GM21619 (cell line): ENCODE results near the gene EIF4H.
"Not testable (repeated sequence)": the region's sequence is repeated elsewhere in the genome, so short reads cannot be mapped to it uniquely, and the experiment has no call there.

Experiments
- ATAC-seq: cut with Tn5 transposase; IDR thresholded peaks from one replicate; pipeline ENCODE4 v1.9.1; 2021; ENCODE audit not compliant: unreplicated experiment

Gene EIF4H

DNA sequence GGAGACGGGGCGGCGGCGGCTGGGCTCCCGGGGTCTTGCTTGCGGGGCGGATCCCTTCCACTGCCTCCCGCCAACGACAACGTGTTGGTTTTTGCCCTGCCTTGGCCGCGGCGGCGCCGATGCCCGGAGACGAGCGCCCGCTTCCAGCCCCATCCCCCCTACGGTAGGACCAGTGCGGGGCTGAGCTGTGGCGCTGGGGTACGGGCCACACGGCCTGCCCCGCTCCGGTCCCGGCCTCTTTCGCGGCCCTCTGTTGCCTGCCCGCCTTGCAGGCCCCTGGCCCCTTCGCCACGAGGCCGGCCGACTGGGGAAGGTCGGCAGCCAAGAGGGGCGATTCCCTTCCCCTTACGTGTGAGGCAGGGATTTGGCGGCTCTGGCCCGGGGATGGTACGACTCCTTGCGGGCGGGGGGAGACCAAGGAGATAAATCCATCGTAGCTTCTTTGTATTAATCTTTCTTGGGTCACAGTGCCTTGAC lies 488 bp downstream of the EIF4H start:
- peak; percentile 15 for ATAC-seq

DNA sequence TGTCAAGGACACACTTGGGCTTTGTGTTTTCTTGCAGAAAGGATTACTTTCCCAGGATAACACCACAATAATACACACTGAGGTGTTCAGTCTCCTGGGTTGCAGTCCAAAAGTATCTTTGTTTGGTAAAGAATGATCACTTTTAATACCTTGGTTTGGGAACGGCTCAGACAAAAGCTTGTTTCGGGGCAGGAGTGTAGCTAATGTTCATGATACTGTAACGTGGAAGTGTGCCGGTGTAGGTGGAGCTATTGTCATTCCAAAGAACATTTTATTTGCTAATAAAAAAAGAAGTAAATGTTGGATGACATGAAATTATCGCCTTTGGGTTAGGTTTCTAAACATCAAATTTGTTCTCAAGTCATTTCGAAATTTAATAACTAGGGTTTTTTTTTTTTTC lies 1.2 kb downstream of the EIF4H start:
- no peak for ATAC-seq

DNA sequence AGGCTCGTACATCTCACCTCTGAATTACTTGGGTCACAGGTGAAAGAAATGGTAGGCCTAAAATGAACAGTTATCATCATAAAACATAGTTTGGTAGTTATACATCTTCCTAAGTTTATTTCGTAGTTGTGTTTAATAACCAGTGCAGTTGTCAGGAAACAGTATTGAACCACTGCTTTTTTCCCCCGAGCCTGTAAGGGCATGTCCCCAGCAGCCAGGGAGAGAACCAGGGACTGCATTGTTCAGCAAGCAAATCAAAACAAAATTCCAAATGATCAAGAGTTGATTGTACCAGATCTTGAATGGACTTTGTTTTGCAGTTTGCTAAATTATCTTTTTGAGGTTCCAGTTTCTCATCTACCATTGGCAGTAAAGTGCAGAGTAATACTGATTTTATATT lies 2.4 kb downstream of the EIF4H start:
- ATAC-seq: no peak

DNA sequence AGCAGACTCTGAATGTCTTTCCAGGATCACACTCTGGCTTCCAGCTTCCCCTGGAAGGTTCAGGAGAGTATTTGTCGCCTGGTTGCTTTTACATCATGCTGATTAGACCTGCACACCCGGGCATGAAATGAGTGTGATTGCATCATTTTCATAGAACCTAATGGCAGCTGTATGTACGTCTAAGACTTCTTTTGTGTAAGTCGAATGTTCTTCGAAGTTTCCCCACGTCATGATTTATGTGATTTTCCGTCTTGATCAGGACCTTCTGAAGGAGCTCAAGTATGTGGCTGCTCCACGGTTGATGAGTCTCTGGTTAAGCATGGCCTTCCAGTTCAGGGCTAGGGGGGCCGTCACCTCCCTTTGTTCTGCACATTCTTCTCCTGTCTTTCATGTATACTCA lies 4.5 kb downstream of the EIF4H start:
- ATAC-seq: no peak

DNA sequence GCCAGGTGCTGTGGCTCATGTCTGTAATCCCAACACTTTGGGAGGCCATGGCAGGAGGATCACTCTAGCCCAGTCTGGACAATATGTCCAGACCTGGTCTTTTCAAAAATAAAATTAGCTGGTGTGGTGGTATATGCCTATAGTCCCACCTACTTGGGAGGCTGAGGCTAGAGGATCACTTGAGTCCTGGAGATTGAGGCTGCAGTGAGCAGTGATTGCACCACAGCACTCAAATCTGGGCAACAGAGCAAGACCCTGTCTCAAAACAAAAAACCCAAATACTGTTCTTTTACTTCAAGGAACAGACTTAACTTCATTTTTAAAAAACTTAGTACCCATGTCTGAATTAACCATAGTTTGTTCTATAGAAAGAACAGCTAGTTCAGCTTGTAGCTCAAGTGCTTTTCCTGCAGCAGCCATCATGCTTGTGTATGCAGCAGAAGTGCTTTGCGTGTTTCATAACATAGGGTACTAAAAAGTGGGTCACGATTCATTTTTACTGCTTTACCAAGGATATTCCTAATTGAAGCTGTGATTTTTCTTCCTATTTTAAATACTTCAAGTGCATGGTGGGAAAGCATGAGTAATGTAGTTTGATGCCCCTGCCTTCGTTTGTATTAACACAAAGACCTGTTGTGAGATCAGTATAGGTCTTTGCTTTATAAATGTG lies 5.9 kb downstream of the EIF4H start:
- ATAC-seq: no peak

DNA sequence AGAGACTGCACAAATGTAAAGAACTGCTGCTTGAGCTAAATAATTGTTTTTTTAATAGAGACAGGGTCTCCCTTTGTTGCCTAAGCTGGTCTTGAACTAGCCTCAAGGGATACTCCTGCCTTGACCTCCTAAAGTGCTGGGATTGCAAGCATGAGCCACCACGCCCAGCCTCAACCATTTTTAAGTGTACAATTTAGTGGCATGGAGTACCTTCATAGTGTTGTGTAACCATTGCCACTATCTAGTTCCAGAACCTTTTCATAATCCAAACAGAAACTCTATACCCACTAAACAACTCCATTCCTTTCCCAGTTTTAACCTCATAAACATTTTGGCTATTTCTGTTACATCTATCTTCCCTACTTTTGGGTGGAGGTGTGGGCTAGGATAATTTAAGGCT lies 6.7 kb downstream of the EIF4H start:
- ATAC-seq: no peak

DNA sequence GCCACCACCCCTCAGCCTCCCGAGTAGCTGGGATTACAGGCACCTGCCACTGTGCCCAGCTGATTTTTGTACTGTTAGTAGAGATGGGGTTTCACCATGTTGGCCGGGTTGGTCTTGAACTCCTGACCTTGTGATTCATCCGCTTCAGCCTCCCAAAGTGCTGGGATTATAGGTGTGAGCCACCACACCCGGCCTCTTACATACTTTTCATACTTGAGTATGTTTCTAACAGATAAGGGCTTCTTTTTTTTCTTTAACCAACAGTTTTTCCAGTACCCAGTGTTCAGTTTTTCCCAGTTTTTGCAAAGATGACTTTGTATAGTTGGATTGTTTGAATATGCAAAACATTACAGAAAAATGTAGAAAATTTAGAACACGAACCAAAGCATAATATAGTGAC lies 7.7 kb downstream of the EIF4H start:
- no peak for ATAC-seq

DNA sequence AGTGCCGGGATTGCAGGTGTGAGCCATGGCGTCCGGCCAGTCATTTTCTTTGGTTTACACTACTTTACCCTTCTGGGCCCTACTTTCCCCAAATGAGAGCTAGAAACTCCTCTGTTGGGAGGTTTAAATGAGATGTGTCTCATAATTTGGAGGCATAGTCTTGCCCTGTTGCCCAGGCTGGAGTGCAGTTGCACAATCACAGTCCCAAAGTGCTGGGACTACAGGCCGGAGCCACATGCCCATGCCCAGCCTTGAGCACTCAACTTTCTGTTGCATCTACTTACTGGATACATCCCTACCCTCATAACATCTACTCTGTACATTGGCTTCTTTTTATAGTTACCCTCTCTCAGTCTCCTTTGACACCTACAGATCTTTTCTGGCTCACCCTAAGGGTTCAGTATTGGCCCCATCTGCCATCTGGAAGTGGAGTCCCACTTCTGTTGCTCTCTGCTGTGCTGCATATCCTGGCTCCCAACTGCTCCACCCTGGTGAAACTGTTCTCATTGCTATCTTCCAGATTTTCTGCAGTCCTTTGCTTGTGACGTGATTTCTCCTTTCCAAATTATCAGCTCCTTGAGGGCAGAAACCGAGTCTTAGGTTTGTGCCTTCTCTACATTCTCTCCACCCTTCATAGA lies 8.4 kb downstream of the EIF4H start:
- no peak for ATAC-seq

DNA sequence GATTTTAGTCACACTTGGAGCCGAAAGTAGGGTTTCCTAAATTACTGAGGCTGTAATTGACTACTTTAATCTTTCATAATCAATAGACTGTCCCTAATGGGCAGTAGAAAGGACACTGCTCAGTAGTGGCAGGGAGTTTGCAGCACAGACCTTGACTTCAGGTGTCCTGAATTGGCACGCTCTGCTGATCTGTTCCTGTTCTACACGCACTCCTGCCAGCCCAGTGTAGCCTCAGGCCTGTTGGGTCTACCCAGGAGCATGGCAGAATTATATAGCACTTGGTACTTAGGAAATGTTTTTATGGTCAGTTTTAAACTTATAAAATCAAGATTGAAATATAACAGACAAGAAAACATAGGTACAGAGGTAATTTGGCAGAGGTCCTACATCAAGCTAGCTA lies 9.0 kb downstream of the EIF4H start:
- ATAC-seq: no peak

DNA sequence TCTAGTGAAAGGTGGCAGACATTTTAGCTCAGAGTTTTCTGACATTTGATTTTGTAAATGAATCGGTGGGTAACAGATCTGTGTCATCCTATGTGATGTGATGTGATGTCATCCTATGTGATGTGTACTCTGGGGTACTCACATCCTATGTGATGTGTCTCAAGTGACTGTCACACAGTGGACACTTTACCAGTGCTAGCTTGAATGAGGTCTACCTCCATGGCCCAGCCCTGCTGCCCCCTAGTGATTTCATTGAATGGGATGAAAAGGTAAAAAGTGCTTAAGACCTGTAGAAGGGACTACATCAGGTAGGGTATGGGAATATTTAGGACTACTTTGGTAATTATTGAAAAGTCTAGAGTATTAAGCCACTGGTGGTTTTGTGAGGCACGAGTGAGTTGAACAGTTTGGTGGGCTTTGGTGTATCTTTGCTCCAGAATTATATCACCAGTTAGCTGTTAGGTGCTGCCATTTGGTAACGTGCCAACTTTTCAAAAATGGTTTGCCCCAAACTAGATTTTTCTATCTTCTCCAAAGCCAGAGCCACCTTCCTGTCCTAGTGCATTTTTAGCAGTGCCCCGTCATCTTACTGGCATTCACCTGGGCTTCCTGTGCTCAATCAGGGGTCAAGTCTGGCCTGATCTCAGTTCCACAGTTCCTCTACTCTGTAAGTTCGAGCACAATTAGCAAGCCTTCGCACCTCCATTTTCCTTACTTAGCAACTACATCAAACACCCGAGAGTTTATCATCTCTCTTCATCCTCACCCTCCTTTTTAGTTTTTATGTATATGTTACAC lies 9.7 kb downstream of the EIF4H start:
- no peak for ATAC-seq

DNA sequence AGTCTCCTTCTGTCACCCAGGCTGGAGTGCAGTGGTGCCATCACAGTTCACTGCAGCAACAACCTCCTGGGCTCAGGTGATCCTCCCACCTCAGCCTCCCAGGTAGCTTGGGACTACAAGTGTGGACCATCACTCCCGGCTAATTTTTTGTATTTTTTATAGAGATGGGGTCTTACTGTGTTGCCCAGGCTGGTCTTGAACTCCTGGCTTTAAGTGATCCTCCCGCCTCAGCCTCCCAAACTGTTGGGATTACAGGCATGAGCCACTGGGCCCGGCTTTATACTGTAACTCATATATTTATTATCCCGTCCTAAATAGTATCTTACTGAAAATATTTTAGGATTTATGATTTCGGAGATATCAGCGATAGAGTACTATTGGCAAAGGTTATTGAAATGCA lies 10.9 kb downstream of the EIF4H start:
- no peak for ATAC-seq

DNA sequence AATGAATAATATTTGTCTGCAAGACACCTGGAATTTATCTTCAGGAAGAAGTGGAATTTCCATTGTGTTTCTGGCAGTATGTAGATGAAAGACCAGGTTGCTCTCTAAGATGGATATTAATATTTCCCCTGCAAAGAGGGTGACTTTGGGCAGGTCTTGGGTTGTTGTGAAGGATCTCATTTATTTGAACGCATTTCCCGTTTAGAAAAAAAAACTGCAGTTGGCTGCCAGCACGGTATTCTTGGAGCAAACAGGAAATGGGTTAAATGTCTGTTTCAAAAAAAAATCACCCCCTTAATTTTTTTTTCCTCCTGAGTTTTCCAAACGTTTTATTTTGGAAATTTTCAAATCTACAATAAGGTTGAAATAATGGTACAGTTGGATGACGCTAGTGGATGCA lies 11.5 kb downstream of the EIF4H start:
- no peak for ATAC-seq

DNA sequence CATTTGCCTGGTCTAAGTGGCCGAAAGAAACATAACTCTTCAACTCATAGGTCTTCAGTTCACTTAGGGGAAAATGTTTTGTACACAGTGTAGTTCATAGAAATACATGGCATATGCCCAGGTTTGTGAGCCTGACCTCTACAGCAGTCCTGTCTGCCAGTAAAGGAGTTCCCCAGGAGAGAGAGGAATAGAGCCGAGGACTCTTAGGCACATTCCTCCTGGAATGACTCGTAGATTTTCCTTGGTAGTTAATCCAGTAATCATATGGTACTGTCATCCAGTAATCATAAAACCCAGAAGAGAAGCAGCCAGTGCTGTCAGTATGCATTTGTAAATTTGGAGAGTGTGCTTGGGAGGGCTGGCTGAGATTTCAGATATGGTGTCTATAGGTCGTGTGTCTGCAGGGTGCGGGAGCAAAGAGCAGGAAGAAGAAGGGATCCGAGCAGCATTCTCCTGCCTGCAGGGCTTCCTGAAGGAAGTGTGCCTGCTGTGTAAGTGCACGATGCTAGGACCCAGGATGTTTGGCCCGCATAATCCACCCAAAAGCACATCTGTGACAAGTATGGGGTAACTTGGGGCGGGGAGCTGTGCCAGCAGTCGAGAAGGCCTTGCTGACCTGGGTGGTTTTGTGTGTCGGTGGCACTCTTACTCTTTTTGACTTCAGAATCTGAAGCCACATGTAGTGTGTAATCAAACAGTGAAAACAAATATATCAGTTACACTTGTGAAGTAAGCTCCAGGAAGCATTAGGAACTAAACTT lies 13.9 kb downstream of the EIF4H start:
- no peak for ATAC-seq

DNA sequence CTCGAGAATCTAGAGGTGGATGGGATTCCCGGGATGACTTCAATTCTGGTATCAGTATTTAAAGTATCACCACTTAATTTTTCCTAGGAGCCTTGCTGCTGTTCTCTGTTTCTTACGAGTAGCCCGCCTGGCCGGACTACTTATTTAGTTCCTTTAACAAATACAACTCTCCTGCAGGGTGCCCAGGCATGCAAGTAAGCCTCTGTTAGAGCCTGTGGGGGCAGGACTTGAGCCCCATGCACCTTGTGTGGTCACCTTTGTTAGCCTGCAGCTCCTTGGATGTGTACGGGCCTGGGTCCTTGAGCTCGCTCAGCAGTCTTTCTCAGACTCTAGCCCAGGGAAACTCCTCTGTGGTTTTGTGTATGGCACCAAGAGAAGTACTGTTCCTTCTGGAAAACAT lies 16.1 kb downstream of the EIF4H start:
- ATAC-seq: no peak

DNA sequence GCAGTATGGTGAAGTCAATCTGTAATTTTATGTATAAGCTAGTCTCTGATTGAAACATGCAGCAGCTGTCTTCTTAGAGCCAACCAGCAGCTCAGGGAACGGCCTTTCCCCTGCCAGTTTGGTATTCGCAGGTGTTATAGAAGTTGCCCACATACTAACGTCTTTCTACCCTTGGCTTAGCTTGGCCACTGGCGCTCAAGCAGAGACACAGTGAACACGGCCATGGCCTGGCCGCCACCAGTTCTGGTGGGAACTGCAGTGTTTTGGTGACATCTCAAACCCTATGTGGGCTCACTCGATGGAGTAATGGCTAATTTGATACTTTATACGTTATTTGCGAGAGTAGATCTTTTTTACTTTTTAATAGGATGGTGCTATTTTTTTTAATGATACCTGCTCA lies 17.1 kb downstream of the EIF4H start:
- ATAC-seq: no peak

DNA sequence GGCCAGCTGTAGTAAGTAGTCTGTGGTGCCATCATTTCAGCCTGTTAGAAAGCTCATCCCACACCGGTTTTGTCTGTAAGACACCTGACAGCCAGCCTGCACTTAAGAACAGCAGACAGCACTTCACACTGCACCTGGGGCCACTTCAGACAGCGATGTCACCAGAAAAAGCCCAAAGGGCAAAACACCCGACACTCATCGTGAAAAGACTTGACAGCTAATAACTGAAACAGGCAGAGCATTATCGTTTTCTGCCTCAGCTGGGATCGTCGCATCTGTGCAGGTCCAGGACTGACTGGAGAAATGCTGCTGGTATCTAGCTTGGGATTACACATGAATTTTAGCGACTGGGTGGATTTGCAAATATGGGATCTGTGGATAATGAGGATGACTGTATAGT lies 18.9 kb downstream of the EIF4H start:
- no peak for ATAC-seq

DNA sequence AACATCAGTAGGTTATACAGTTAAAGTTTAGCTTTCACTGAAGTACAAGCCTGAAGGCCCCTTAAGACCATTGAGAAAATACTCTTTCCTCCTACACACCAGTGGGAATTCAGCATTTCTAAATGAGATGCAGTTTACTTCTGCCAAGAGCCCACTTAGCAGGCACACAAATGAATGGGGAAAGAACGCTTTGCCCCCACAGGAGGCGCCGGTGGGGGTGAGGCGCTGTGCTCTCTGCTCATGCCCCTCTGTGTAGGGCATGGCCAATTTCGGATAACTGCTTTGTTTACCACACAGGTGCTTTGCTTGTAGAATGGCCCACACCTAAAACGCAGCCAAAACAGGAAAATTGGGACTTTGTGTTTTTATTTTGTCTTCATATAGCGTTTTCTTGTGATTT lies 19.8 kb downstream of the EIF4H start:
- ATAC-seq: no peak

DNA sequence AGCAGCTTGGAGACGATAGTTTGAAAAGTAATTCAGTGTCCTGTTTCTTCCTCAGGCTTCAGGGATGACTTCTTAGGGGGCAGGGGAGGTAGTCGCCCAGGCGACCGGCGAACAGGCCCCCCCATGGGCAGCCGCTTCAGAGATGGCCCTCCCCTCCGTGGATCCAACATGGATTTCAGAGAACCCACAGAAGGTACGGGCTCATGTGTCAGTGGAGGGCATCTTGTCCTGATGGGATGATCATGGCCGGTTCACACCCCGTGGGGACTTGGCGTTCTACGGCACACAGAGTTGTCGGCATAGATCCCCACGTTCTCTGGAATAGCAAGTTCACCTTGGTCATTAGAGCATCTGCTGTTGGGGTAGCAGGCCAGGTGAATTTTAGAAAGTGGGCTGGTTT lies 20.5 kb downstream of the EIF4H start:
- no peak for ATAC-seq

DNA sequence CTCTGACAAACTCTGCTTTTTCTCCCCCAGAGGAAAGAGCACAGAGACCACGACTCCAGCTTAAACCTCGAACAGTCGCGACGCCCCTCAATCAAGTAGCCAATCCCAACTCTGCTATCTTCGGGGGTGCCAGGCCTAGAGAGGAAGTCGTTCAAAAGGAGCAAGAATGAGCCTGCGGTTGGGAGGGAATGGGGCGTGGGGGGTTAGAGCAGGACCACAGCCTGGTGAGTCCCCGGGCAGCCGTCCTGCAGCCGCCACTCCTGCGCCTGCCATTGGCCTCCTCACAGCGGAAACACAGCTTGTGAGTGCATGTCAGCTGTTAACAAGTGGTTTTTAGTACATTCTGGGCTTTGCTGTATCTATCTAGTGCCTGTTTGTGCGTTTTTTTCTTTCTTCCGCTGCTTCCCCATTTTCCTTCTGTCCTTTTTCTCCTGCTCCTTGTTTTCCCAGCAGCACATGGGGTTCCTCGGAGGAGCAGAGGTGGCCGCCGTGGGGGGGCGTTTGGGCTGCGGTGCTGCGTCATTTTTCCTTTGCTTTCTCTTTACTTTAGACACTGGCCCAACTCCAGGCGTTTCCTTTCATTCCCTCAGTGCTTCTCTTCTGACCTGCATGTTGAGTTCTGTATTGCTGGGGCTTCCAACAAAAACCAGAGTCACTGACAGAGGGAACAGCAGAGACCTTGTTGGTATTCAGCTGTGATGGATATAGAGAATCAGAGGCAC lies 21.1 kb downstream of the EIF4H start:
- ATAC-seq: not testable (repeated sequence)

DNA sequence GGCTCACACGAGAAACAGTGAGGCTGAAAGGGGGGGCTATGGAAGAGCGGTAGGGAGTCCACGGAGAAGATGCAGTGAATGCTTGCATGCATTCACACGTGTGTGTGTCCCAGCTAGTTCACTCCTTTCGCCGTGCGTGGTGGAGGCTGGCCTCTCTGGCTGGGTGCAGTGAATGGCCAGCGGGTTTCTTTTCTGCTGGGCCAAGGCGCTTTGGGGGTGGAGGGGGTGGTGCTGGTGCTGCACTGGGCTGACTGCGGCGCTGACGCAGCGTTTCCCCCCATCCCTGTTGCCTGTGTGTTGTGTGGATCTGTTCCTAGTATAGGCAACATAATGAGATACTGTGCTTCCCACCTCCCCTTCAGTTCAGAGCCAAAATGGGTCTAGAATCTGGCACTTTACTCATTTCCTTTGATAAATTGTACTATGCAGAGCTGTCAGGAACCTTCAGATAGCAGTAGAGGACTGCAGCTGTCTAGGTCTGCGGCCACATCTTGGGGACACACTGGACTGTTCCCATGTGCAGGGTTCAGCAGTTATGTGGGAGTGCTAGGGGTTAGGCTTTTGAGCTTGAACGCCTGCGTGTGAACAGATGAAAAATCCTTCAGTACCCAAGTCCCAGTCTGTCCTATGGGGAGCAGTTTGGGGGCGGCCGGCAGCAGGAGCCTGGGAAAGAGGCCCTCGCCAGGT lies 22.0 kb downstream of the EIF4H start:
- not testable (repeated sequence) for ATAC-seq
